HG02840 (cell line): ENCODE results near the gene STYXL1.

ENCODE experiments used
- ATAC-seq: cut with Tn5 transposase; IDR thresholded peaks from one replicate; pipeline ENCODE4 v1.9.1; 2021; ENCODE audit warnings: mild to moderate bottlenecking, moderate library complexity, moderate number of reproducible peaks; ENCODE audit not compliant: unreplicated experiment, low FRiP score

STYXL1 gene

GRCh38 chr7:75982306-75983064, 65.3 kb downstream of the STYXL1 start:
- ATAC-seq = no peak

- no peak for ATAC-seq
Measured at GRCh38 chr7:75981453-75982305, 66.1 kb downstream of the STYXL1 start.

GRCh38 chr7:75981203-75981452, 66.7 kb downstream of the STYXL1 start:
- ATAC-seq = no peak

- no peak for ATAC-seq
Measured at GRCh38 chr7:75980430-75981202, 67.2 kb downstream of the STYXL1 start.

- ATAC-seq = no peak
Measured at GRCh38 chr7:75979759-75980429, 67.9 kb downstream of the STYXL1 start.

GRCh38 chr7:75977743-75978142, 70.1 kb downstream of the STYXL1 start:
- ATAC-seq = no peak

GRCh38 chr7:75971961-75972763, 75.6 kb downstream of the STYXL1 start:
- no peak for ATAC-seq

- ATAC-seq = no peak
Measured at GRCh38 chr7:75971309-75971960, 76.4 kb downstream of the STYXL1 start.

GRCh38 chr7:75969704-75970498, 77.9 kb downstream of the STYXL1 start:
- ATAC-seq = no peak

- no peak for ATAC-seq
Measured at GRCh38 chr7:75969182-75969581, 78.6 kb downstream of the STYXL1 start.

- ATAC-seq = no peak
Measured at GRCh38 chr7:75968561-75969001, 79.2 kb downstream of the STYXL1 start.

GRCh38 chr7:75968012-75968411, 79.8 kb downstream of the STYXL1 start:
- ATAC-seq = no peak

- ATAC-seq = no peak
Measured at GRCh38 chr7:75967487-75967997, 80.3 kb downstream of the STYXL1 start.

GRCh38 chr7:75967055-75967454, 80.7 kb downstream of the STYXL1 start:
- ATAC-seq = no peak

- no peak for ATAC-seq
Measured at GRCh38 chr7:75966190-75966961, 81.4 kb downstream of the STYXL1 start.

GRCh38 chr7:75965617-75966016, 82.2 kb downstream of the STYXL1 start:
- ATAC-seq = no peak

GRCh38 chr7:75963381-75963995, 84.3 kb downstream of the STYXL1 start:
- ATAC-seq = no peak
